ENCODE measurements around the gene YTHDC2.

The YTHDC2 gene

DNA sequence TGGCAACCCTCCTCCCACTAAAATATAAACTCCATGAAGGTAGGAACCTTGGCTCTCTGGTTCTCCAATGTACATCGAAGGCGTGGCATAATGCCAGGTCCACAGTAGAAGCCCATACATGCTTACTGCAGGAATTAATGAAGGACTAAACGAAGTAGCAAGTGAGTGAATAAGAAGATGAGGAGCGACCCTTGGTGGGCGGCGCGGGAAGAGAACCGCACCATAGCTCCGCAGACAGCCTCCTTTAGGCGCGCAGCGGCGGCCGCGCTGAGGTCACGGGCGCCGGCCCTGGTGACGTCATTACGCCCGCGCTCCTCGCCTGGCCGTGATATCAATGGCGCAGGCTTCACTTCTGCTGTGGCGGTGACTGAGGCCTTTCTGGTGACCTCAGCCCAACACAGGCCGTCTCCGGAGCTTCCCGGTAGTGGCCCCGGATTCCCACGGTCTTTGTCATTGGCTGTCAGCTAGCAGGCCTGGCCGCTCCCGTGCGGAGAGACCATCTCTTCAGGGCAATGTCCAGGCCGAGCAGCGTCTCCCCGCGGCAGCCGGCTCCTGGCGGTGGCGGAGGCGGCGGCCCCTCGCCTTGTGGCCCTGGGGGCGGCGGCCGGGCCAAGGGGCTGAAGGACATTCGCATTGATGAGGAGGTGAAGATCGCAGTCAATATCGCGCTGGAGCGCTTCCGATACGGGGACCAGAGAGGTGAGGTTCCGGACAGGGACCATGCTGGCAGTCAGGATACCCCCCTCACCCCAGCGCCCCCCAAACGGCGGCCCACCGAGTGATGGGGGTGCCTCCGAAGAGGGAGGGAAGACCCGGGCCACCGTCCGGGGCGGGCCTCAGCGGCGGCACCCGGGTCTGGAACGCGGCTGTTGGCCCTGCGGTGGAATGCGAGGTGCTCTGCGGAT is at the start of gene YTHDC2:
Gene YTHDC2 (plus strand): TSS at position 311 of the 905 bp plus-strand sequence. CDS start 202 bp downstream, at position 513.
- peak; percentile 82 for DNase-seq (ENCODE audit: low read depth)

DNA sequence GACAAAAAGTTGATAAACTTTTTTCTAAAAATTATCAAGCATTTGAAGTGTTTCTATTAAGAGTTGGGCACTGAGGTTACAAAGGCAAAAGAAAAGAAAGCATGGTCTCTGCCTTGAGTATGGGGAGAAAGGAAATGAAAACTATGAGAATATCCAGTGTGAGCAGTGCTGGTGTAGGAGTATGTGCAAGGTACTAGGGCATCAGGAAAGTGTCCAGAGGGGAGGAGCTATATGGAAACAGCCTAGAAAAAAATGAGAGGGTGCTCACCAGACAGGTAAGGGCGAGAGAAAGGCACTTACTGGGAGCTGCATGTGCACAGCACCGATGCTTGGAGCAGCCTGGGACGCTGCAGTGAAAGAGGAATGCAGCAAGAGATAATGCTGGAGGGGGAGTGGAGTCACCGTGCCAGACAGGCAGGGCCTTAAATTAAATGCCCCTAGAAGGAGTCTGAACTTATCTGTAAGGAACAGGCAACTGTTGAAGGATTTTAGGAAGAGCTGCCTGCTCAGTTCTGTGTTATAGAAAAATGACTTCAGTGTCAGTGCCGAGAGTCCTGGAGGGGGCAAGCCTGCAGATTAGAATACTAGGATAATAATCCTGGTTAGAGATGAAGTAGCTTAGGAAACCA is 39.3 kb upstream of the YTHDC2 start:
- DNase-seq (ENCODE audit: low read depth) = no peak

DNA sequence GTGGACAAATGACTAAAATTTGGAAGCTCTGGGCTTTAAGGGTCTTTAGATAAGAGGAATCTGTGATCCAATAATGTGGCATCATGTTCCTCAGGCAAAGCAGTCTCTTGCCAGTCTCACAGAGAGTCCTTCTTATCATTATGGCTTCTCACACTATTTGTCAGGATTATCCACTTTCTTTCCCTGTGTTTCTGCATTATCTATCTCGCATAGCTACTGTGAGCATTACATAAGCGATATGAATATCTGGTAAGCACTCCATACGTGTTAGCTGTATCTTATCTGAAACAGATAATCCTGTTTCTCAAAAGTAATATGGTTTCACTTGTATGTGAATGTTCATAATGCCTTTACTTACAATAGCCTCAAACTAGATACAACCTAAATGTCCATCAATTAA is 34.8 kb upstream of the YTHDC2 start:
- DNase-seq (ENCODE audit: low read depth) = no peak

DNA sequence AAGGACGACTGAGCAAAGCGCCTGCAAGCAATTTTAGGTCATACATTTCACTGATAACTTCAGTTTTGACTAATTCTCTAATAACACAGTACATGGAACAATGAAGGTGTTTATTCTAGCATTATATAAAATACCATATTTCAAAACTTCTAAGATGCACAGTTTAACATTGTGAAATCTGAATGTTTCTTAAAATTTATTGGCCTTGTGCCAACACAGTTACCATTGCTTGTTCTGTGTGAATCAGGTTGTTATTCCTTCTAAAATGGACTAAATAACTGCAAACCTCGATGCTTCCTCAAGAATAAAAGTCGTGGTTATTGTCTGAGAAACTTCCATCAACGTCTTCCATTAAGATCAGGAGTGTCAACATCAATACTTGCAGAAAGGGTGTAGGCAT is 33.3 kb upstream of the YTHDC2 start:
- DNase-seq (ENCODE audit: low read depth) = no peak

DNA sequence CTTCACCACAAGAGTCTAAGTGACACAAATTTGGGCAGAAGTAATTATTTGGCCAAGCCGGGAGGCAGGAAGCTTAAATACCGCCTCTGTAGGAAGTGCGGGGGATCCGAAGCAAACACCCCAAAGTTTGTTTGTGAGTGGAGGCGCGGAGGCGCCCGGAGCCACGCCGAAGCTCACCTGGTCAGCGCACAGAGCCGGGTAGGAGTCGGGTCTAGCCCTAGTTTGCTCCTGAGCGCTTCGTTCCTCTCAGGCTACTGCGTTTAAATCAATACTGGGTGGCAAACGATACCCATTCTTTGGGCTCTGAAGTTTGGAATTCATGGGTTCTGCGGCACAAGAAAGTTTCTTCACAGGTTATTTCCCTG is 26.1 kb upstream of the YTHDC2 start:
- DNase-seq (ENCODE audit: low read depth) = no peak

DNA sequence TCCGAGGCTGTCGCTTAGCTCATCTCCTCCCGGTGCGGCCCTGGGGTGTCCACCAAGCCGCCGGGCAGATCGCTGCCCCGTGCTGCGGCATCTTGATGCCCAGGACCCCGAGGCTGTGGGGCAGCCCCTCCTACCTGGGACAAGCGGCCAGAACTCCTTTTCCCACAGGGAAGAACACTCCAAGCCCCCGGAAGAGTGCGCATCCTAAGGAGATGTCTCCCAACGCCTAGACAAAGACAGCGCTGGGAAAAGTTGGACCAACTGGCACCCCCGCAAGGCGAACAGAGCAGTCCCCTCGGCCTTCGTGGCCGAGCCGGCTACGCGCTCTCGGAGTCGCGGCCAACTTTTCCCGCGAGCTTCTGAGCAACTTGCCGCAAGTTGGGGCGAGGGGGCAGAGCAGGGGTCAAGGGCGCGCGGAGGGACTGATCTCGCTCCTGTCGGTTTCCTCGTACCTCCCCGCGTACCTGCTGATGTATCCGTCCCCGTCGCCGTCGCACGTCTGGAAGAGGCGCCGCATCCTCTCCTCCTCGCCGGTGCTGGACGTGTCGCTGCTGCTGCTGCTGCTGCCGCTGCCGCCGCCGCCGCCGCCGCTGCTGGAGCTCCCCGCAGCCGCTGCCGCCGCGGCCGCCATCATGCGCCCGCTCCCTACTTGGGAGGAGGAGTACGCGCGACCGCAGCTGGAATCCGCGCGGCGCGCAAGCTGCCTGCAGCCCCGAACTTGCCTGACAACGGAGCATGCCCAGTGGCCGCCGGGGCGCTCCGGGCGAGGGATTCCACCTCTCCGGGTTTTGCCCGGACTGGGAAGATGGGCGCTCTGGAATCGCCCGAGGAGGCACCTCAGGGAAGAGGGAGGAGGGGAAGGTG is 25.5 kb upstream of the YTHDC2 start, which contains the start of gene MCC:
Gene MCC (minus strand): TSS at position 673 of the 864 bp plus-strand sequence.
- DNase-seq (ENCODE audit: low read depth) = peak; percentile 15

DNA sequence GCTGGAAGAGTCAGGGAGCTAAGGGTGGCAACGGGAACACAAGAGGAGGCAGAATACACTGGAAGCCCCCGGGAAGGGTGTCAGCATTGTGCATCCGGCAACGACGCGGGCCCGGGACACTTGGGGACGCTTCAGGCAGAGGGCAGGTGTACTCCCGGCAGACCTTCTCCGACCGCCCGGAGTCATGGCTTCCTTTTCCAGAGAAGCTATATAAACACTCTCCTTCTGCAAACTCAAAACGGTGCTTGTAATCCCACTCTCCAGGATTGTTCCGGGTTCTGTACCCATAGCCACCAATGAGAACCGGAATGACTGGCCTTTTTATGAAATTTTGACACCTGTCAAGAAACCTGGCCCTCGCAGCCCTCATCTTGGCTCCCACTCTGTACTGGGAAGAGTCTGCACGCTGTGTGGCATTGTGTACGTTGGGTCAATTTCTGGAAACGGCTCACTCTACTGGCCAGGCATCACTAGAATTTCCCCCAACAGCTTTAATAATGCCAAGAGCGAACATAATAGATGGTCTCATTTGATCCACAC is 24.8 kb upstream of the YTHDC2 start:
- DNase-seq (ENCODE audit: low read depth) = no peak

DNA sequence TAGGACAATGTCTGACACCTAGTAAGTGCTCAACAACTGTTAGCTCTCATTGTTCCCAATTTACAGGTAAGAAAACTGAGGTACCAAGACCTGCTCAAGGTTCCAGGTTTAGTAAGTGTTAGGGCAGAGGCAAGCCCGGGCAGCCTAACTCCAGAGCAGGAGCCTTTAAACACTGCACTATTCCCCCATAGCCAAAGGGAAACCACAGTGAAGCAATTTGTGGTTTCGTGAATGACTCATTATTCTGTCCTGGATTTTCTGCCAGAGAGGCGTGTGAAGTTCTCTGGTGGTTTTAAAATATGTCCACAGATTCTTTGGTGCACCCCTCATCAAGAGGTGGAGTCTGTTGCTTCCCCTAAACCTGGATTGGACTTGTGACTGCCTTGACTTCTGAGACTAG is 24.2 kb upstream of the YTHDC2 start:
- no peak for DNase-seq (ENCODE audit: low read depth)

DNA sequence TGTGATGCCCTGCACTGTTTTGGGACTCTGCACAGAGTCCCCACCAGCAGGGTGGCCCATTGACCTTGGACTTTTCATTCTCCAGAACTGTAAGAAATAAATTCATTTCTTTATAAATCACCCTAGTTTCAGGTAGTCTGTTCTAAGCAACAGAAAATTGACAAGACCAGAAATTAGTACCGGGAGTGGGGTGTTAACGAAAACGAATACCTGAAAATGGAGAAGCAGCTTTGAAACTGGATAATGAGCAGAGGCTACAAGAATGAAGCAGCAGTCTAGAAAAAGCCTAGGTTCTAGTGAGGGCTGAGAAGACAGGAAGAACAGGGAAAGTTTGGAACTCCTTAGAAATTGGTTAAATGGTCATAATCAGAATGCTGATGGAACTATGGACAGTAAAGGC is 23.2 kb upstream of the YTHDC2 start:
- DNase-seq (ENCODE audit: low read depth) = no peak

DNA sequence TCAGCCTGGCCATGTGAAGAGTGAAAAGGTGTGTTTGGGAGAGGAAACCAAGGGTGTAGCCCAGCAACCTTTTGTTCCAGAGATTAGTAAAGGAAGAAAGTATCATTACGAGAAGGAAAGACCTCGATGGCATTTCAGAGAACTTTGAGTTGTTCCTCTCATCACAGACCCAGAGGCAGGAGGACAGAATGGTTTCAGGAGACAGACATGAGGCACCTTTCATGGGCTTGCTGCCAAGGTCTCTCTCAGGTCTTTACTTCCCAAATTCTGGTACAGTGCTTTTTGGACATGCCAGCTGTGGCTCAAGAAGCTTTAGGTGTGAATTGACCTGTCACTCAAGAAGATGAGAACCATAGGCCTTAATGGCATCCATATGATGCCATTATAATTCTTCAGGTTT is 22.5 kb upstream of the YTHDC2 start:
- no peak for DNase-seq (ENCODE audit: low read depth)

DNA sequence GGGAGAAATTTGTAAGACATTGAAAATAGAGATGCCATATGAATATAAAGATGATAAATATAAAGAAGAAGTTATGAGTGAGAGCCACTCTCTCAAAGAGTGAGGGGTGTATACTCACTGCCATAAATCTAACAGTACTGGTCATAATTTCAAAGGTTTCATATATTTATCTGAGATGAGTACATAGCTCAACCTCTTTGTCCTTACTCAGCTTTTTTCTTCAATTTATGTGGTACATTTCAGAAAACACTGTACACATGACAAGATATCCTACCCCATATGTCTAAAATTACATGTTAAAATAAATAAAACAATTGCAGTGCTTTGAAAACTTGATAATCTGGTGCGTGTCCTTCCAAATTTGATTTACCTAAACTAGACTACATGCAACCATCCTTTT is 20.0 kb upstream of the YTHDC2 start:
- DNase-seq (ENCODE audit: low read depth) = no peak

DNA sequence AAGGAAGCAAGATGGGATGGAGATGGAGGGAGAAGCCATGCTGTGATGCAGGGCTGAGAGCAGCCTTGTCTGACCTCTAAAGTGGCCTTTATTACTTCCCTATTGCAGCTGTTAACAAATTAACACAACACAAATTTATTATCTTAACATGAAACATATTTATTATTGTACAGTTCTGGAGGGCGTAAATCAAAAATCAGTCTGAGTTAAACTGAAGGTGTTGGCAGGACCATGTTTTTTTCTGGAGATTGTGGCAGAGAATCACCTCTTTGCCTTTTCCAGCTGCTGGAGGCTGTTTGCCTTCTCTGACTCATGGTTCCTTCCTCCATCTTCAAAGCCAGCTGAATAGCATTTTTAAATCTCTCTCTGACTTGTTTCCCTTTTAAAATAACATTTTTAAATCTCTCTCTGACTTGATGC is 18.1 kb upstream of the YTHDC2 start:
- DNase-seq (ENCODE audit: low read depth) = no peak

DNA sequence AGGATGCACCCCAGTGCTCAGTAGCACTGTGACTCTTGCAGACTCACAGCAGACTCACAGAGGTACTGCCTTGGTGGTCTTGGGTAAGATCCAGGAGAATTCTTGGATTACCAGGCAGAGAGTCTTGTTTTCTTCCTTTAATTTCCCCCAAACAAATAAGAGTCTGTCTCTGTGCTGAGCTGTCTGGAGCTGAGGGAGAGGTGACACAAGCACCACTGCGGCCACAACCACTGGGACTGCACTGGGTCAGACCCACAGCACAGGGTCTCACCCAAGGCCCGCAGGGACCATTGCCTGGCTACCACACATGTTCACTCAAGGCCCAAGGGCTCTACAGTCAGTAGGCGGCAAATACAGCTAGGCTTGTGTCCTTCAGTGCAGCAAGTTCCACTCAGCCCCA is 11.4 kb upstream of the YTHDC2 start:
- DNase-seq (ENCODE audit: low read depth) = no peak

DNA sequence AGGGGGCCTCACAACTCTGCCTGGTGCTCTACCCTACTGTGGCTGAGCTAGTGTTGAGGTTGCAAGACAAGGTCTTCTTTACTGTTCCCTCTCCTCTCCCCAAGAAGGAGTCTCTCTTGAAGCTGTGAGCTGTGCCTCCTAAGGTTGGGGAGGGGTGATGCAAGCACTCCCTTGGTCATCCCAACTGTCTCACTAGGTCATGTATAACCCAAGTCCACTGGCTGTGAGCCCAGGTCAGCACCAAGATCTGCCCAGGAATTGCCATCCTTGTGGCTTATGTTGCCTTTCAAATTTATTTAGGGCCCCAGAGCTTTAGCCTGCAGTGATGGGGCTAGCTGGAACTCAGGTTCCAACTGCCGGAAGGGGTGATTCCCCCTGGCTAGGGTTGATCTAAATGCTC is 10.3 kb upstream of the YTHDC2 start:
- no peak for DNase-seq (ENCODE audit: low read depth)

DNA sequence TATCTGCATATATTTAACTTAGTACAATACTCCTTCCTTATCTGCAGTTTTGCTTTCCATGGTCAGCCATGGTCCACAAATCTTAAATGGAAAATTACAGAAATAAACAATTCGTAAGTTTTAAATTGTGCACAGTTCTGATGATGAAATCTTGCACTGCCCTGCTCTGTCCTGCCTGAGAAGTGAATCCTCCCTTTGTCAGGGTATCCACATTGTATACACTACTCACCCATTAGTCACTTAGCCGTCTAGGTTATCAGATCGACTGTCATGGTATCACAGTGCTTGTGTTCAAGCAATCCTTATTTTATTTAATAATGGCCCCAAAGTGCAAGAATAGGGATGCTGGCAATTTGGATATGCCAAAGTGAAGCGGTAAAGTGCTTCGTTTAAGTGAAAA is 8.3 kb upstream of the YTHDC2 start:
- no peak for DNase-seq (ENCODE audit: low read depth)

DNA sequence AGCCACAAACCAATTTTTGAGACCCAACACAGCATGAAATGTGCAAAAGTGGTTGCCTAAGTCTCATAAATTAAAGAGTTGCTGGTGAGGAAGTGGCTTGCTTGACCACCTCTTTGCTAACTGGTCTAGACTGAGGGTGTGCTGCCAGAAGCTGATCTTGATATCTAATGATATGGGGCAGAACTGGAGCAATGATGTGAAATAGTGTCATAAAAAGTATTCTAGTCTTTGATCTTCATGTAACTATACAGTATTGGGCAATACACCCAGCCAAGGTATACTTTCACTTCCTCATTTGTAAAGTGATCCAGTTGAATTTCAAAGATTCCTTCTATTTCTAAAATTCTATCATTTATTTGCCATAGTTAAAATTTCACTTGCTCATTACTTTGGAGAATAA is 5.9 kb upstream of the YTHDC2 start:
- DNase-seq (ENCODE audit: low read depth) = no peak

DNA sequence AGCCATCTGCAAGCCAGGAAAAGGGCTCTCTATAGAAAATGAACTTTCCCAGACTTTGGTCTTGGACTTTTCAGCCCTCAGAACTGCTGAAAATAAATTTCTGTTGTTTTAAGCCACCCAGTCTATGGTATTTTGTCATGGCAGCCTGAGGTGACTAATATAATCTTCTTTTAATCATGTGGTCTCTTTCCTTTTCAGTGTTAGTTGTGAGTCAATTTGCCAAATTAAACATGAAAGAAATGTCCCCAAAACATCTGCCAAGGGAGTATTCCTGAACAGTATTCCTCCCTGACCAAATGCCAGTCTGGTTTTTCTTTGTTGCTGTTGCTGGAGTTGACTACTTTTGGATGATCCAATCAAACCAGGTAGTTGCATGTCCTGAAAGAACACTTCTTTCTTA is 4.7 kb upstream of the YTHDC2 start:
- DNase-seq (ENCODE audit: low read depth) = no peak

DNA sequence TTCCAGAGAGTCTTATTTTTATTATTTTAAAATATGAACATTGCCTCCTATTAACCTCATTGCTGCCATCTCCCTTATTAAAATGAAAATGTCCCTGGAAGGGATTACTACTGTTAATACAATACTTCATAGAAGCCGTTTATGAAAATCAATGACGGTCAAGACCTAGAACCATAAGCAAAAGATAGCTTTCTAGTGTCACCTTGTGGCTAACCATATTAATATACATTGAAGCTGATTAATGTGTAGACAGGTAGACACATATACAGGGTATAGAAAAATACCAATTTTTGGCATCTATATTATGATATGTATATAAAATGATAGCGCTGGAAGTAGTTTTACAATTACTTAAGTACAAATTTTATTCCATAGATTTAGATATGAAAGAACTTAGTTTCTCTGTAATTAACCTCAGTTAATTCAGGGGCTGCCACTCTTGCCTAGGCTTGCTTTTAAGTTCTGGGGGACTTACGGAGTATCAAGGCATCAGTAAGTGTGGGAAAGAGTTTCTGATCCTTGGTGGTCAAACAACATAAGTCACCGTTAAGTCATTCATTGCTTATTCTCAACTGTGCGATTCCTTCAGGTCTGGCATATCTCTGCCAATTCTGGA is 2.5 kb upstream of the YTHDC2 start:
- DNase-seq (ENCODE audit: low read depth) = no peak

DNA sequence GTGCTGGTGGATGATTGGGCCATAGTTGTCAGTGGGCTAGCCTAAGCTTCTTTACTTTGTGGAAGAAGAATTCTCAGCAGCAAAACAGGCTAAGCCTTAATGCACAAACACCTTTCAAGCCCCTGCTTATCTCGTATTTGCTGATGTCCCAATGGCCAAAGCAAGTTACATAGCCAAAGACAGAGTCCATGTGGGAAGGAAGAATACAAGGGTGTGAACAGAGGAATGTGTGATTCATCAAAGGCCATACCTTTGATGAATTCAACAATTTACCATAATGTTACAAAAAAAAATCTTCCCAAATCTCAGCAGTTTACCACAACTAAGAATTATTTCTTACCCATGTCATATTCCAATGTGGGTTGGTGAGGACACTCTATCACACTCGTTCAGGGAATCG is 1.2 kb upstream of the YTHDC2 start:
- no peak for DNase-seq (ENCODE audit: low read depth)

DNA sequence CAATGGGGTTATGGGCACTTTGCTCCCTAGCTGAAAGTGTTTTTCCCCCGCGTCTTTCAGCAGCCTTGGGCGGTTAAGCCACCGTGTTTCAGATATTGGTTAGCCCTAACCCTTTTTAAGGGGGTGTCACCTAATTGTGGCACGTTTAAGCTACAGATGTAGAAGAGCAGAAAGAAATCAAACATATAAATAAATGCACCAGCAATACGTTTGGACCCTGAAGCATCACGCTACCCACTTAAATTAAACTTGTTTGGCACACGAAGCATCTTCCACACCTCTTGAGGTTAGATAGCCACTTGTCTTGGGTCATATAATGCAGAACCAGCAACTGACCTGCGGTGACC is 768 bp downstream of the YTHDC2 start:
- DNase-seq (ENCODE audit: low read depth) = no peak

DNA sequence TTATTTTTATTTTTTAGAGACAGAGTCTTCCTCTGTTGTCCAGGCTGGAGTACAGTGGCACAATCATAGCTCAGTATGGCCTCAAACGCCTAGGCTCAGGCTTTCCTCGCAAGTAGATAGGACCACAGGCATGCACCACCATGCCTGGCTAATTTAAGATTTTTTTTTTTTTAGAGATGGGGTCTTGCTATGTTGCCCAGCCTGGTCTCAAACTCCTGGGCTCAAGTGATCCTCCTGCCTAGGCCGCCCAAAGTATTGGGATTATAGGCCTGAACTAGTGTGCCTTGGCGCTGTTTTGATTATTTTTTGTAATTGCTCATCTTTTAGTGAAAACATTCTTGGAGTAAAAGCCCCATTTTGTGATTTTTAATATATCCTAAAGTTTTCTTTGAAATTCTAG is 5.4 kb downstream of the YTHDC2 start:
- DNase-seq (ENCODE audit: low read depth) = no peak

DNA sequence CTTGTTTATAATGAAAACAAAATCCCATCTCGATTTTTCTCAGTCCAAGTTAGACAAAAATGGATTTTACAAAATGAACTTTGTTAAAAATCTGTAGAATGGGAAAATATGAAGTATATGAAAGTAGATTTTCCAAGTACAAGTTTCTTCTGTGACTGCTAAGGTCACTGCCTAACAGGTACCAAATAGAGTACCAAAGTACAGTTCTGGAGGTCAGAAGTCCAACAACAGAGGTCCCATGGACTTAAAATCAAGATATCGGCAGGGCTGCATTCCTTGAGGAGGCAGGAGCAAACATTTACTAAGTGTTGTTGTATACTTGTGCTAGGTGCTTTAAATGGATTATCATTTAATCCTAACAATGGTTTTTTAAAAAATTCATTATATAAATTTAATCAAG is 5.9 kb downstream of the YTHDC2 start:
- no peak for DNase-seq (ENCODE audit: low read depth)

All from activated T-helper 9 cell treated with anti-CD3 and anti-CD28 coated beads, Interleukin-2, amount 50 U/mL, for 16 hours (primary cell).